ENCODE data around the gene PANK4. TPM values are rescaled to one million over a fixed set of nuclear protein-coding genes. Genes with fewer than 3 reads are reported as not detected.

Gene PANK4
- 32.2 and 34.8 TPM in 2 replicates for total RNA-seq (2021)
- long read RNA-seq, transcript PANK4-201 (19 exons, 2,677 nt): major isoform, 56 of 96 reads
- long read RNA-seq, partial matches to known transcripts: 5 of 96 reads
- long read RNA-seq, other reads (novel, unspliced or antisense): 35 of 96 reads

GRCh38 chr1:2525920-2526823, at the start of gene PANK4:
Gene PANK4 (minus strand): TSS chr1:2526596. CDS start chr1:2526587, 9 bp downstream.
- Mint-ChIP-seq H3K36me3 (ENCODE audit: insufficient read depth in 1 of 3, low read depth in 3 of 3) (peaks cover 7 to 11% (median 9%) of the 10 kb centered on the region in 3 experiments), H3K27ac (peak within 1 kb of the TSS; percentile 87 to 98 (median 97); a peak in 6 of 7 replicates), H3K27me3 (ENCODE audit: low read depth) (peaks cover 43% of the 10 kb centered on the region), H3K4me3 (peak within 1 kb of the TSS; percentile 89 to 96), H3K9me3 (no peaks in the 10 kb centered on the region; a peak in 2 of 5 replicates), H3K4me1 (peaks cover 25 to 29% of the 10 kb centered on the region in 2 experiments)
- Histone ChIP-seq H3K4me1 (ENCODE audit: insufficient read depth, low read length) (peaks cover 2% of the 10 kb centered on the region; the same call in 1 of the 2 replicates), H3K56ac (ENCODE audit: insufficient read length, low read depth, low read length) (no peak within 1 kb of the TSS), H2BK15ac (ENCODE audit: low read depth, low read length) (no peak within 1 kb of the TSS), H3K23ac (ENCODE audit: insufficient read length, low read depth, low read length) (no peak within 1 kb of the TSS), H3K79me1 (ENCODE audit: insufficient read depth, low read depth, low read length, poor library complexity, severe bottlenecking) (peaks cover 16% of the 10 kb centered on the region), H2AFZ (ENCODE audit: low read length) (no peak within 1 kb of the TSS), H4K8ac (replicated peaks; ENCODE audit: insufficient read length, low read depth, low read length) (no peak within 1 kb of the TSS), H3K27ac (ENCODE audit: insufficient read length, low read depth, low read length) (no peak within 1 kb of the TSS), H3K23me2 (ENCODE audit: insufficient read length, low read depth, low read length, poor library complexity, severe bottlenecking) (peaks cover 11% of the 10 kb centered on the region), H2AK5ac (ENCODE audit: insufficient read length, low read length) (no peak within 1 kb of the TSS), H3K4ac (ENCODE audit: low read depth, low read length) (no peak within 1 kb of the TSS), H4K91ac (ENCODE audit: insufficient read length, low read depth, low read length) (no peak within 1 kb of the TSS), H3K27me3 (ENCODE audit: insufficient read depth, low read length) (peaks cover 28% of the 10 kb centered on the region; the same call in 1 of the 2 replicates), H3K79me2 (ENCODE audit: insufficient read depth, low read length) (peaks cover 25% of the 10 kb centered on the region; the same call in 1 of the 2 replicates), H4K20me1 (ENCODE audit: control insufficient read depth, insufficient read depth, insufficient read length) (no peaks in the 10 kb centered on the region), H2BK12ac (ENCODE audit: insufficient read length, low read depth, low read length) (no peak within 1 kb of the TSS), H2BK5ac (ENCODE audit: insufficient read length, low read length) (no peak within 1 kb of the TSS), H3K9me3 (ENCODE audit: control insufficient read depth, low read depth, low read length) (no peaks in the 10 kb centered on the region), H2BK120ac (ENCODE audit: low read depth, low read length, poor library complexity, severe bottlenecking) (no peak within 1 kb of the TSS), H3K4me2 (ENCODE audit: insufficient read depth, insufficient read length, low read length) (peak within 1 kb of the TSS; percentile 69), H3T11ph (ENCODE audit: low read length) (no peak within 1 kb of the TSS), H3K9ac (ENCODE audit: extremely low read depth, insufficient read length, low read length) (peak within 1 kb of the TSS; percentile 70), H4K5ac (ENCODE audit: insufficient read length, low read depth, low read length) (no peak within 1 kb of the TSS), H3K14ac (ENCODE audit: insufficient read depth, low read length) (peak within 1 kb of the TSS; percentile 10; the same call in 1 of the 2 replicates), H3K18ac (ENCODE audit: insufficient read length, low read depth, low read length) (no peak within 1 kb of the TSS), H2BK20ac (ENCODE audit: low read depth, low read length, poor library complexity, severe bottlenecking) (no peak within 1 kb of the TSS)
- peak; percentile 92 for DNase-seq
- no CpG with 5 or more reads among the region's 107 CpGs for WGBS (ENCODE audit: extremely low coverage, insufficient read length, low lambda C conversion rate)
- TF ChIP-seq, protein P1, sequence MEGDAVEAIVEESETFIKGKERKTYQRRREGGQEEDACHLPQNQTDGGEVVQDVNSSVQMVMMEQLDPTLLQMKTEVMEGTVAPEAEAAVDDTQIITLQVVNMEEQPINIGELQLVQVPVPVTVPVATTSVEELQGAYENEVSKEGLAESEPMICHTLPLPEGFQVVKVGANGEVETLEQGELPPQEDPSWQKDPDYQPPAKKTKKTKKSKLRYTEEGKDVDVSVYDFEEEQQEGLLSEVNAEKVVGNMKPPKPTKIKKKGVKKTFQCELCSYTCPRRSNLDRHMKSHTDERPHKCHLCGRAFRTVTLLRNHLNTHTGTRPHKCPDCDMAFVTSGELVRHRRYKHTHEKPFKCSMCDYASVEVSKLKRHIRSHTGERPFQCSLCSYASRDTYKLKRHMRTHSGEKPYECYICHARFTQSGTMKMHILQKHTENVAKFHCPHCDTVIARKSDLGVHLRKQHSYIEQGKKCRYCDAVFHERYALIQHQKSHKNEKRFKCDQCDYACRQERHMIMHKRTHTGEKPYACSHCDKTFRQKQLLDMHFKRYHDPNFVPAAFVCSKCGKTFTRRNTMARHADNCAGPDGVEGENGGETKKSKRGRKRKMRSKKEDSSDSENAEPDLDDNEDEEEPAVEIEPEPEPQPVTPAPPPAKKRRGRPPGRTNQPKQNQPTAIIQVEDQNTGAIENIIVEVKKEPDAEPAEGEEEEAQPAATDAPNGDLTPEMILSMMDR (conservative IDR thresholded peaks at IDR 0.05): no peak
